ENCODE results near the gene CLTC.

Gene CLTC

DNA sequence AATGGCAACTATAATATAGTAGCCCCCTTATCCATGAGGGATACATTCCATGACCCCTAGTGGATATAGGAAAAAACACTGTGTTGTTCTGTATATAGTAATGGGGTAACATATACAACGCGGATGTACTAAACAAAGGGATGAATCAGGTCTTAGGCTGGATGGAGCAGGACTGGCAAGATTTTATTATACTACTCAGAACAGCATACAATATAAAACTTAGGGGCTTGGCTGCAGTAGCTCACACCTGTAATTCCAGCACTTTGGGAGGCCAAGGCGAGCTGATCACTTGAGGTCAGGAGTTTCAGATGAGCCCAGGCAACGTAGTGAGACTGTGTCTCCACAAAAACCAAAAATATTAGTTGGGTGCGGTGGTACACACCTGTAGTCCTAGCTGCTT, 114.5 kb downstream of the CLTC start:
- Mint-ChIP-seq H3K27ac (no peak overlapping the region), H3K4me3 (no peak overlapping the region), H3K4me1 (ENCODE audit: low read depth) (peaks cover 7% of the 10 kb centered on the region), H3K9me3 (no peaks in the 10 kb centered on the region), H3K36me3 (ENCODE audit: low read depth) (peaks cover 11% of the 10 kb centered on the region), H3K27me3 (ENCODE audit: low read depth) (no peaks in the 10 kb centered on the region)
- DNase-seq (ENCODE audit: low spot score): no peak

DNA sequence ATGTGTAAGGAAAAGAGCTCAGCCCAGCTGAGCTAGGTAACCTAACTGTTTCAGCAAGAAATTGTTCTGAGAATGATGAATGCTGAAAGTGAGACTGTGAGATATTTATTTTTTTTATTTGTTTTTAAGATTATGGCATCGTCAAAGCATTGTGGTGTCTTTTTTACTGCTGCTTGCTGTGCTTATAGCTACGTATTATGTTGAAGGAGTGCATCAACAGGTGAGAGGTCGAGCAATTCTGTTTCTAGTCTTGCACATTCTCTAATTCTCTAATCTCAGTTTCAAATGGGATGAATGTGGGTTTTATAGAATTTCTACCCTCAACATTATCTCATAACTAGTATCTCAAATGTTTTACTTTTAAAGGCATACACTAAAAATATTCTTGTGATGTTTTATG, 117.6 kb downstream of the CLTC start:
- peaks cover 12% of the 10 kb centered on the region for H3K36me3 Mint-ChIP-seq (ENCODE audit: low read depth)
- H3K4me3 Mint-ChIP-seq: no peak overlapping the region
- H3K27me3 Mint-ChIP-seq (ENCODE audit: low read depth): no peaks in the 10 kb centered on the region
- no peaks in the 10 kb centered on the region for H3K4me1 Mint-ChIP-seq (ENCODE audit: low read depth)
- H3K27ac Mint-ChIP-seq: no peak overlapping the region
- H3K9me3 Mint-ChIP-seq: no peaks in the 10 kb centered on the region
- no peak for DNase-seq (ENCODE audit: low spot score)

DNA sequence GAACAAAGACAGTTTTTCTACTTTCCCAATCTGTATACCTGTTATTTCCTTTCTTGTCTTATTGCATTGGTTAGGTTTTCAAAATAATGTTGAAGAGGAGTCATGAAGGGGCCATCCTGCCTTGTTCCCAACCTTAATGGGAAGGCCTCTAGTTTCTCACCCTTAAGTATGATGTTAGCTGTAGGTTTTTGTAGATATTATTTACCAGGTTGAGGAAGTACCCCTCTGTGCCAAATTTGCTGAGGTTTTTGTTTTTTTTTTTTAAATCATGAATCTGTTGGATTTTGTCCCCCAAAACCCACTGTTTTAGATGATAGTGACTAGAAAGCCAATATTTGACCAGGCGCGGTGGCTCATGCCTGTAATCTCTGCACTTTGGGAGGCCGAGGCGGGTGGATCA, 124.1 kb downstream of the CLTC start:
- Mint-ChIP-seq H3K27me3 (ENCODE audit: low read depth) (no peaks in the 10 kb centered on the region), H3K4me3 (no peak overlapping the region), H3K9me3 (peaks cover 9% of the 10 kb centered on the region), H3K36me3 (ENCODE audit: low read depth) (peaks cover 18% of the 10 kb centered on the region), H3K4me1 (ENCODE audit: low read depth) (peaks cover 7% of the 10 kb centered on the region), H3K27ac (no peak overlapping the region)
- no peak for DNase-seq (ENCODE audit: low spot score)

DNA sequence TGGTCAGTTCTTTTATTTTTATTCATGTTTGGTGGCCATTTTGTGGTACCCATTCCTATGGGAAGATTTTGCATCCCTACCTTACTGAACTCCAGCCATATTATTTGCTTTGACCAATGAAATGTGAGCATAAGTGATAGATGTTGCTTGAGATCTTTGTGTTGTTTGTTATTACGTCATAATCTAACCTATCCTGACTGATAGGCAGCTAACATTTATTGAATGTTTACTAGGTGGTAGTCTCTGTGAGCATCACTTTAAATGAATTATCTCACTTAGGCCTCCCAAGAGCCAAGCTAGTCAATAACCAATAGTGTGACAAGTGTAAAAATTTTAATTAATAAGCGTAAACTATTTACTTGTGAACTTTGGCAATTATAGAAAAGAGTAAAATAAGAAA, 125.3 kb downstream of the CLTC start:
- Mint-ChIP-seq H3K27ac (no peak overlapping the region), H3K27me3 (ENCODE audit: low read depth) (no peaks in the 10 kb centered on the region)

More for the DNA sequence above, 125.3 kb downstream of the CLTC start:
- Mint-ChIP-seq H3K9me3 (peaks cover 9% of the 10 kb centered on the region), H3K4me3 (no peak overlapping the region), H3K36me3 (ENCODE audit: low read depth) (peaks cover 18% of the 10 kb centered on the region), H3K4me1 (ENCODE audit: low read depth) (peaks cover 9% of the 10 kb centered on the region)
- DNase-seq (ENCODE audit: low spot score): no peak

Measured in T-helper 2 cell treated with Interferon-gamma antibody and Interleukin-4, amounts not matched to agents 5 μg/mL and 100 μg/mL, for 36 hours (primary cell).